HG03135 (cell line): ENCODE results near the gene CAMKK1.
A peak's percentile ranks its signal among the peaks of the same experiment; 100 is the strongest.
"Not testable (repeated sequence)": the region's sequence is repeated elsewhere in the genome, so short reads cannot be mapped to it uniquely, and the experiment has no call there.

Source experiments
- ATAC-seq: cut with Tn5 transposase; IDR thresholded peaks from one replicate; pipeline ENCODE4 v1.9.1; 2021; ENCODE audit warnings: mild to moderate bottlenecking, moderate library complexity; ENCODE audit not compliant: unreplicated experiment

CAMKK1 gene

DNA sequence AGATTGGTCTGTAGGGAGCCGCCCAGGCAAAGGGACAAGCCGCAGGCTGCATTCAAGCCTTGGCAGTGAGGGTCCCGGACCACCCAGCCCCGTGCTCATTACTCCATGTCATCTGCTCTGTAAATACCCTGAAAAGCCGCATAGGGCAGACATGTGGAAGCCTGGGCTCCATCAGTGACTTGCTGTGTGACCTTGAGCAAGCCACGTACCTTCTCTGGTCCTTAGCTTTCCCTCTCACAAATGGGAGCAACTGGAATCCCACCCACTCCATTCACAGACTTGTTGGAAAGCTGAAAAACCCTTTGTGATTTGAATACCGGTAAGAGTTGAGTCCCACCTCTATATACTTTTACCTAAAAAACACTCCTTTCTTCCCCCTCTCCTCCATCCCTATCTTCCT, 11.9 kb downstream of the CAMKK1 start:
- no peak for ATAC-seq

DNA sequence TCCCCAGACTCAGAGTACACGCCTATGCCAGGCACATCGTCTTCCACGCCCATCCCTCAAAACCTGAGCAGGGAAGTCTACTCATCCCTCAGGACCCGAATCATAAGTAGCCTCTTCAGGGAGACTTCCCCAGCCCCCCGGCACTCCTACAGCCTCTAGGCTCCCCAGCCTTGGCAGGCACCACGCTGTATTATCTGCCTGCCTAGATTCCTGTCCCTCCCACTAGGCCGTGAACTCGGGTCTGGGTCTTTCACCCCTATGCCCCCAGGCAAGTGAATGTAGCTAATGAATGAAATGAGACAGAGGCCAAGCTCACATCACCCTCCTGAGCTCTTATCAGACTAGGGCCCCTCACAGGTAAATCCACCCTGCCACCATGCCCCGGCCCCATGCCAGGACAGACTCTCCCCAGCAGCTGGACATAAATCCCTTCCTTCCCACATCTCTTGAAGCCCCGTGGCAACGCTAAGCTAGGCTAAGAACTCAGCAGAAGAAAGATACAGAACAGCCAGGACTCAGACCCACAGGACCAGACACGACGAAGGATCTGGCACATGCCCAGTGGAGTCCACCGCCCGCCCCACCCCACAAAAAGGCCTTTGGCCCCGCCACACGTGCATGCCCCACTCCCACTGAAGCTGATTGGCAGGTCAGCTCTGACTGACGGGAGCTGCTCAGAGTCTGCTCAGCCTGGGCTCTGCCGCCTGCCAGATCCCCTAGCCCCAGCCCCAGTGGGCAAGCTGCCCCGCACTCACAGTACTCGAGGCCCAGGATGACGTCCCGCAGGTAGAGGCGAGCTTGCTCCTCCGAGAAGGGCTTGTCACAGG, 13.0 kb downstream of the CAMKK1 start:
- no peak for ATAC-seq

DNA sequence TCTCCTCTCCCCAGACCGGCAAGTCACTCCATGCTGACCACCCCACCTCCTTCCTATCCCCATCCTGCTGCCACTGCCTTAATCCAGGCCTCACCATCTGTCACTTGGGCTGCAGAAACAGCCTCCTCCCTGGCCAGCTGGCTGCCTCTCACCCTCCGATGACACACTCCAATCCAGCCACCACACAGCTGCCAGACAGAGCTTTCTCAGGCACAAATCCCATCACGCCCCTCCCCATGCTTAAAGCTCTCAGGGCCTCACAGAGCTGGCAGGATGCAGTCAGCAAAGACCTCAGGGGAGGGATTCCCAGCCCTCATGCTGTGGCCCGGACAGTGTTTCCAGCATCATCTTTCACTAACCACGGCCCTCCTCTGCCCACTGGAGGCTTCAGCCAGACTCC, 13.7 kb downstream of the CAMKK1 start:
- ATAC-seq, result no peak

GRCh38 chr17:3877220-3877619, 15.6 kb downstream of the CAMKK1 start:
- ATAC-seq, result no peak

DNA sequence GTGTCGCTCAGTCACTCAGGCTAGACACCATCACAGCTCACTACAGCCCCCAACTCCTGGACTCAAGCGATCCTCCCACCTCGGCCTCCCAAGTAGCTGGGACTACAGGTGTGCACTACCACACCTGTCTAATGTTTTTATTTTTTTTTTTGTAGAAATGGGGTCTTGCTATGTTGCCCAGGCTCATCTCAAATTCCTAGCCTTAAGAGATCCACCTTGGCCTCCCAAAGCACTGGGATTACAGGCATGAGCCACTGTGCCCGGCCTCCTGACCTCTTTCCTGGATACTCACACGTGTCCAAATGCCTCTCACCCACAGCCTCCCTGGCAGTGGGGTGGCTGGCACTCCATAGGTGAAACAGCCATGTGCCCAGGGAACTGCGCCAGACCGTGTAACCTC, 17.5 kb downstream of the CAMKK1 start:
- no peak for ATAC-seq

DNA sequence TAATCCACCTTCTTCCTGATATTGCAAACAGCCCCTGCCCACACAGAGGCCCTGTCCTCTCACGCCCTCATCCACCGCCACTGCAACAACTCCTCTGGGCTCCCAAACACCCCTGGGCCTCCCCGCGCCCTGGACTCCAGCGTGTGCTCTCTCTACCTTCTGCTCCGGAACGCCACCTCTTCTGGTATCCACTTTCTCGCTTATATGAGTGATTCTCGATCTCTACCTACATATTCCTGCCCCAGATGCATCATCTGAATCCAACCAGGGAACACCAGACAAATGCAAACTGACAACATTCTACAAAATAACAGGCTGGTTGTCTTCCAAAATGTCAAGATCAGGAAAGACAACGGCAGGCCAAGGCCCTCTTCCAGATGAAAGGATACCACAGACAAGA, 19.0 kb downstream of the CAMKK1 start:
- ATAC-seq, result no peak

GRCh38 chr17:3870871-3871306, 22.0 kb downstream of the CAMKK1 start:
- peak; percentile 62 for ATAC-seq

DNA sequence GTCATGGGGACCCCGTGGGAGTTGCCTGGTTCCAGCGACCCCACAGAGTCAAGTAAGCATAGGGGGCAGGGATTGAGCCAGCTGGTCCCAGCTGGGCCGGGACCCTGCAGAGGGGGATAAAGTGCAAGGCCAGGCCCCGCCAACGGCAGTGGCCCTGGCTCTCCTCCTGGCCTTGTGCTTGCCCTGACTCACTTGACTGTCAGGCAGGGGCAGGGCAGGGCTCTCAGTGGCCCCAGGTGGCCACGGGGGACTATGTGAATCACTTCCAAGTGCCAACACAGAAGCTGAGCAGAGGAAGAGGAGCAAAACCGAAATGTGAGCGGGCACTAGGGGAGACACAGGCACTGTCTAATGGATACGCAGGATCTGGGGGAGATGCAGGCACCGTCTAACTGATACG, 25.2 kb downstream of the CAMKK1 start:
- ATAC-seq, result no peak

GRCh38 chr17:3867106-3867505, 25.7 kb downstream of the CAMKK1 start:
- no peak for ATAC-seq

DNA sequence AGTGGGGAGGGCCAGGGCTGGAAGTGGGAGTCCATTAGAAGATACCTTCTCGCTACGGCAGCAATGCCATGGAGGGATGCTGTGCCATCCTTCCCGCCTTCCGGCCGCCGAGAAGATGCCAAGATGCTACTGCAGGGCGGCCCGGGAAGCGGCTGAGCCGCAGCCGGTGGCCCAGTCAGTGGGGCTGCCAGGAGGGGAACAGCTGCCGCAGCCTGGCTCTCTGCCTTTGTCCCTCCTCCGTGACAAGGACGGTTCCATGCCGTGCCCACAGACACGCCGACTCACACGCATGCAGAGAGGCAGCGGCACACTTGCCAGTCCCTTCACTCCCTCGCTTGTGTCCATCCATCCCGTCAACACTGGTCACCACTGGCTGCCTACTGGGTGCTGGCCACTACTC, 26.6 kb downstream of the CAMKK1 start:
- no peak for ATAC-seq

- ATAC-seq, result no peak
Measured at GRCh38 chr17:3865176-3865575, 27.7 kb downstream of the CAMKK1 start.

DNA sequence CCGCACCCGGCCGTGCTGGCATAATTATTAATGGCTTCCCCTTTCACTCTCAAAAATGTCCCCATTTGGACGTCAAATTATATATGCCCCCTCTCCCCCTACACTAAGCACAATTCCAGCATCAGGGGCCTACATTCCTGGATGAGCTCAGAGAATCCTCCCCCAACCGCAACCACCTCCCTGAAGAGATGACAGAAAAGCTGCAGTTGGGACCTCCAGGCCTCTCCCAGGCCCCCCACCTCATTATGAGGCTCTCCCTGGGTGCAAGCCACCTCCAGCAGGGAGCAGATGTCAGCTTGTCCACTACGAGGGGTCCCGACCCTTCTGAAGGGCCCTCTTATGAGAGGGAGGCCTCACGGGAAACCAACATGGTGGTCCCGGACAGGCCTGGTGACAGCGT, 28.3 kb downstream of the CAMKK1 start:
- ATAC-seq, result no peak

DNA sequence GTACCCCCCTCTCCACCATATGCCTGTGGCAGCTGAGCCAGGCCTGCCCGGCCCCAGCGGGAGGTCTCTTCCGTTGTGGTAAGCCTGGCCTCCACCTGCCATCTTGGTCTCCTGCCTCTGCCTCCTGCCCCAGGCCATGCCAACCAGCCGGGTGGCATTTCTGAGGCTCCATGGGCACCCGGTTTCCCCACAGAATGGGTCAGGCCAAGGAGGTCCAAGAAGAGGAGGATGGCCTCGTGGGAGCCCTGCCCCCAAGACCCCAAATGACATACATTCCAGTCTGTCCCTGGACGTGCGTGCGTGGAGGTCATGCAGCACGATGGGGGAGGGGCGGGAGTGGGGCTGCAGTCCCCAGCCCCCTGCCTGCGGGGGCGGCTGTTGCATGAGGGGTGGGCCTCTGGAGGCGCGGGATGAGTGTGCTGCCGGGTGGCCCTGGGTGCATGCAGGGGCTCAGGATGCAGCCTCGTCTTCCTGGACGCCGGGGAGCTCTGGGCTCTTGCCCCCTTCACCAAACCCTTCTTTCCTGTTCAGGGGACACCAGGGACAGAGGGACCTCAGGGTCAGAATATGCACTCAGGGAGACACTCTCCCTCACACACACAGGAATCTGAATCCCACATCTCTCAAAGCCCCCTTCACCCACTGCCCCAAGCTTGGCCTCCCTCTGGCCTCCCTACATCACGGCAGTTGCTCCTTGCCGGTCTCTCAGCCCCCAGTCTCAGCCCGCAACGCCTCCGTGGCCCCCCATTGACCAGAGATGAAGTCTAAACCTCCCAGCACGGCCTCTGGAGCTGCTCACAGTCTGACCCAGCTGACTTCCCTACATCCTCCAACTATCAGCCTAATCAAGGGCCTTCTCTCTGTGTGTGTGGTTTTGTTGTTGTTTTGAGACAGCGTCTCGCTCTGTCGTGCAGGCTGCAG, 30.8 kb downstream of the CAMKK1 start:
- ATAC-seq, result no peak

DNA sequence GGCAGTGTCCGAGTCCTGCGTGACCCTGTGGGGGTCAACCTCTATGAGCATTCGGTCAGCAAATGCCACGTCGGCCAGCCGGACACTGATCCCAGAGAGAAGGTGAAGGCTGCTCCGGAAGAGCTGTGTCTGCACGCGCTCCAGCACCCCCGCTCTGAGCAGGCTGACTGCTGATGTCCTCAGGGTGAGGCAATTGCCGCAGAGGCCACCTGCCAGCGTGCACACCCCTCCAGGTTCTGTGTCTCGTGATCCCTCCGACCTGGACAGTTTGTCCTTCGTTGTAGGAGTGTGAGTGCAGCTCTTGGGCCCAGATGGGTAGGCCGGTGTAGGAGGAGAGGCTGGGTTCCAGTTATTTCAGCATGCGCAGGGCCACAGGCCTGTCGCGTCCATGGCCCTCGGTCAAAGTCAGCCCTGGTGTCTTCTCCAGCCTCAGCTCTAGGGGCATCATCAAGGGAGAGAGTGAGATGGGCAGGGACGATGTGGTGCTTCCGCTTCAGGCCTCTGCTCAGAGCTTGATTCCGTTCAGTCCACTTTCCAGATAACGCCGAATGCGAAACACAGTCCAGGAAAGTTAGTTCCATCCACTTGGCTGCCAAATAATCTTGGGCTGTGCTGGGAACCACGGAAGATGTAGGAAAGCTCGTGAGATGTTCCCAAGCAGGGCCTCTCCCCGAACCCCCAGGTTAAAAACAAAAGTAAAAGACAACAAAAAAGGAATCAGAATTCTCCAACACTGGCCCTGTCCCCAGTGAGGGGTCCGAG, 31.7 kb downstream of the CAMKK1 start:
- ATAC-seq, result no peak

- no peak for ATAC-seq
Measured at GRCh38 chr17:3859940-3860339, 32.9 kb downstream of the CAMKK1 start.

- no peak for ATAC-seq
Measured at GRCh38 chr17:3857261-3858105, 35.4 kb downstream of the CAMKK1 start.

DNA sequence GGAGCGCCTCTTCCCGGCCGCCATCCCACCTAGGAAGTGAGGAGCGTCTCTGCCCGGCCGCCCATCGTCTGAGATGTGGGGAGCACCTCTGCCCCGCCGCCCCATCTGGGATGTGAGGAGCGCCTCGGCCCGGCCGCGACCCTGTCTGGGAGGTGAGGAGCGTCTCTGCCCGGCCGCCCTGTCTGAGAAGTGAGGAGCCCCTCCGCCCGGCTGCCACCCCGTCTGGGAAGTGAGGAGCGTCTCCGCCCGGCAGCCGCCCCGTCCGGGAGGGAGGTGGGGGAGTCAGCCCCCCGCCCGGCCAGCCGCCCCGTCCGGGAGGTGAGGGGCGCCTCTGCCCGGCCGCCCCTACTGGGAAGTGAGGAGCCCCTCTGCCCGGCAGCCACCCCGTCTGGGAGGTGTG, 38.6 kb downstream of the CAMKK1 start:
- ATAC-seq, result not testable (repeated sequence)

DNA sequence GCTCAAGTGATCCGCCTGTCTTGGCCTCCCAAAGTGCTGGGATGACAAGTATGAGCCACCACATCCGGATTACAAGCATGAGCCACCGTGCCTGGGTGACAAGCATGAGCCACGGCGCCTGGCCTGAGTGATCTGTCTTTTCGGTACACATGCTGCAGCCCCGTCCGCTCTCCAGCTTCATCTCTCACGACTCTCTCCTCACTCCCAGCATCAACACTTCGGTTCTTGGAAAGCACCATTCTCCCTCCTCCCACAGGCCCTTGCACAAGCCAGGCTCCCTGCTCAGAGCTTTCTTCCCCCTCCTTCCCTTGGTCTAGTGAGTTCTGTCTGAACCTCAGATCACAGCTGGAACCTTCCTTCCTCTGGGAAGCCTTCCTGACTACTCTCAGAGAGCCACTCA, 40.3 kb downstream of the CAMKK1 start:
- ATAC-seq, result no peak

- ATAC-seq, result no peak
Measured at GRCh38 chr17:3851461-3852100, 41.3 kb downstream of the CAMKK1 start.
